ENCODE results near the gene FOLR3.
"Not testable (repeated sequence)": the region's sequence is repeated elsewhere in the genome, so short reads cannot be mapped to it uniquely, and the experiment has no call there.

- TF ChIP-seq CEBPB (IDR thresholded peaks at IDR 0.05; ENCODE audit: low read depth); POLR2A (IDR thresholded peaks at IDR 0.05; ENCODE audit: borderline replicate concordance, extremely low read depth, insufficient read depth, insufficient read length); CTCF (IDR thresholded peaks at IDR 0.05 in 2 of 3, conservative IDR thresholded peaks at IDR 0.05 in 1 of 3; ENCODE audit: borderline replicate concordance in 1 of 3, insufficient read depth in 1 of 3, low read depth in 2 of 3, low read length in 2 of 3); RAD21 (IDR thresholded peaks at IDR 0.05; ENCODE audit: low read depth); EZH2 (IDR thresholded peaks at IDR 0.05); TCF7L2 (IDR thresholded peaks at IDR 0.05; ENCODE audit: borderline replicate concordance, extremely low read depth, insufficient read depth, insufficient read length); EGR1 (IDR thresholded peaks at IDR 0.05; ENCODE audit: low read depth); ZNF274 (IDR thresholded peaks at IDR 0.05; ENCODE audit: low read depth, low read length); JUND (IDR thresholded peaks at IDR 0.05): not testable (repeated sequence)
Observed at GRCh38 chr11:72153874-72154273, 18.3 kb downstream of the FOLR3 start.

Data from HCT116 (cell line).